DMS153 treated with DMSO at 0.1 percent for 48 hours (cell line): Measurements from ENCODE around the gene MZF1.

Source experiments
- DNase-seq: peaks from one replicate; lab custom pipeline; 2025; ENCODE audit not compliant: unreplicated experiment; lab: John Stamatoyannopoulos, UW

MZF1 gene

GRCh38 chr19:58556622-58557220 lies 16.4 kb downstream of the MZF1 start:
- DNase-seq: no peak

- no peak for DNase-seq
Measured at GRCh38 chr19:58555920-58556621, 17.1 kb downstream of the MZF1 start.

GRCh38 chr19:58555369-58555885 lies 17.7 kb downstream of the MZF1 start:
- DNase-seq: no peak

GRCh38 chr19:58554494-58555368 lies 18.4 kb downstream of the MZF1 start, which contains the start of gene CHMP2A:
CHMP2A (minus strand) TSS chr19:58555105; CDS start chr19:58554212, 893 bp downstream.
- DNase-seq: no peak

GRCh38 chr19:58553799-58554493 lies 19.2 kb downstream of the MZF1 start:
- DNase-seq: no peak

- no peak for DNase-seq
Measured at GRCh38 chr19:58552655-58553054, 20.5 kb downstream of the MZF1 start.

- DNase-seq: no peak
Measured at GRCh38 chr19:58551577-58552471, 21.3 kb downstream of the MZF1 start.

GRCh38 chr19:58551123-58551497 lies 22.0 kb downstream of the MZF1 start:
- no peak for DNase-seq

GRCh38 chr19:58550362-58551122 lies 22.6 kb downstream of the MZF1 start:
- DNase-seq: no peak

- no peak for DNase-seq
Measured at GRCh38 chr19:58549664-58550361, 23.3 kb downstream of the MZF1 start.

- DNase-seq: no peak
Measured at GRCh38 chr19:58548859-58549663, 24.1 kb downstream of the MZF1 start.

GRCh38 chr19:58547323-58548312 lies 25.5 kb downstream of the MZF1 start:
- DNase-seq: no peak

- DNase-seq: no peak
Measured at GRCh38 chr19:58546019-58546530, 27.1 kb downstream of the MZF1 start.

- no peak for DNase-seq
Measured at GRCh38 chr19:58545286-58546018, 27.7 kb downstream of the MZF1 start.

GRCh38 chr19:58544591-58545285 lies 28.4 kb downstream of the MZF1 start:
- DNase-seq: no peak
